Hematopoietic multipotent progenitor cell treated with erythropoietin and hydrocortisone succinate and interleukin-3 and kit ligand, for 4 days (in vitro differentiated cells): ENCODE data around the gene ANO2.

ENCODE experiments used
- DNase-seq: peaks from one replicate; pipeline ENCODE4 v3.0.0-alpha.2; 2015

Gene ANO2

DNA sequence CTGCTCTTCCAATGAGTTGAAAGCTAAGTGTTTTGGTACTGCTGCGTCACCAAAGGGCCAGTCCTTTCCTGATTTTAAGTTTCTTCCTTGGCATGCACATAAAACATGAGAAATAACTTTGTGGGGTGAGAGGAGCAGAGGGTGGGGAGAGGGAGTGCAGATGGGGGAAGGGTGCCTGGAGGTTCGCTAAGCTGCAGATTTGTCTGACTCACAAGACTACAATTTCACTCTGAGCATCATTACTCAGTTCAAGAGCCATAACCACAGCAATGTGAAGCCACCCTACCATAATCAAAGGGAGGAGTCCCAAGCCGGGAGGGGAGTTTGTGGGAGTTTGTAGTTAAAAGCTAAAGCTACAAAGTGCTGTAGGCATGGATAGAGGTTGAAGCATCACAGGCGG, 136.1 kb downstream of the ANO2 start:
- DNase-seq = no peak

DNA sequence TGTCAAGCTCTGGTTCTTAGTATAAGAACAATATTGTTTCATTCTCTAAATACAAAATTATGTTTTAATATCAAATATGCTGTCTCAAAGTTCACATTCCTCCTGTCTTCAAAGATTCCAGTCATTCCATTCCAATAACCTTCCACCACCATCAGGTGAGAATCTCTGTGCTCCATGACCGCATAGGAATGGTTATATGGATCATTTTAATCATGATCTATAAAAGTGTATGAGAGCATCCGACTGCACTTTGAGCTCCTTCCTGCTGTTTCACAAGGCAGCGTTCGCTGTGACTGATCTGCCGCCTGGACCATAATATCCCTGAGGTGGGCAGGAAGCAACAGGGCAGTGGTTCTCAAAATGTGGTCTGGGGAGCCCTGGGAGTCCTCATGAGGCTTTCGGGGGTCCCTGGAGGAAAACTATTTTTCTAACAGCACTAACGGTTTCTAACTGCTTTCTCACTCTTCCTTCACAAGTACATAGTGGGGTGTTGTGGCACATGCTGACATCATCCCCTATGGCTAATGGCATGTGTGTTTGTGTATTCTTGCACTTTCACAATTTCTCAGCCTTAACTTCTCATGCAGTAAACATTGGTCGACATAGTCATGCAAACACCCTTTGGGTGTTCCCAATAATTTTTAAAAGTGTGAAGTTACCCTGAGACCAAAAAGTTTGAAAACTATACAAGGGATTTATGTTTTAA, 137.4 kb downstream of the ANO2 start:
- DNase-seq = no peak

DNA sequence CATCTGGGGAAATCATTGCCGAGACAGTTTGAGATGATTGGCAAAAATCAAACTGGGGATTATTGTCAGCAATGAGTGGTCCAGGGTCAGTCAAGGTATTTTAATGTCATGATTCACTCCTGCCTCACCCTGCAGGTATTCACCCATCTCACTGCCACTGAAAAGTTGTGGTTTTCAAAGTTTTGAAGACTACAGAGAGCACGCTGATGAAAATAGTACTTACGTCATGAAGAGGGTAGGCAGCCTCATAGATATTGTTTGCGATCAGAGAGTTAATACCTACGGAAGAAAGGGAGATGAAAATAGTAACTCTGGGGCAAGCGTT, 138.0 kb downstream of the ANO2 start:
- no peak for DNase-seq

DNA sequence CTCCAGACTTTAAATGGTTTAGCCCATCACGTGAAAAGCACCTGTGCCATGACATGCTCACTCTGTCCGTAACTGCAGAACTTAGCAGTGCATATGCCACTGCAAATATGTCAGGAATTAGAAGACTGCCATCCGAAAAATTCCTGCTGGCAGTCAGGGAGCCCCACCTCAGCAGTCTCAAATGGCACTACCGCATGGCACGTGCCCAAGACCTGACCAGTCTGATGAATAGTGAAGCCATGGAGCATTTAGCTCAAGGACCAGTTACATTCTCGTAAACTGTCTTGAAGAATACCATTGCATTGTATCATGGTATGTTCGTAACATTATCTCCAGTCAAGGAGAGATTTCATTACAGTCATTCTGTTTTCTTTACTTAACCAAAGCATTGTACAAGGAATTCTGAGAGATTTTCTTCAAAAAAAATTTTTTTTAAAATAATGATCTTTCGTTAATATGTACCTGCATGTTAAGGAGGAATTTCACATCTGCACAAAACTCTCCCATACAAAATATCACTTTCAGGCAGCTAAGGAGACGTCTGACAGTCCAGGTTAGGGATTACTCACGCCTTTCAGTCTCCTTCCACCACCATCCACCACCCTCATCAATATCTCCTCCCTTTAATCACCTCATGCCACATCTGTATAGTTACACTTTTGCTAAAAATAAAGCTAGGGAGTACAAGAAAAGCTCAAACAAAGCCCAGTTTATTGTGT, 138.5 kb downstream of the ANO2 start:
- DNase-seq = no peak

DNA sequence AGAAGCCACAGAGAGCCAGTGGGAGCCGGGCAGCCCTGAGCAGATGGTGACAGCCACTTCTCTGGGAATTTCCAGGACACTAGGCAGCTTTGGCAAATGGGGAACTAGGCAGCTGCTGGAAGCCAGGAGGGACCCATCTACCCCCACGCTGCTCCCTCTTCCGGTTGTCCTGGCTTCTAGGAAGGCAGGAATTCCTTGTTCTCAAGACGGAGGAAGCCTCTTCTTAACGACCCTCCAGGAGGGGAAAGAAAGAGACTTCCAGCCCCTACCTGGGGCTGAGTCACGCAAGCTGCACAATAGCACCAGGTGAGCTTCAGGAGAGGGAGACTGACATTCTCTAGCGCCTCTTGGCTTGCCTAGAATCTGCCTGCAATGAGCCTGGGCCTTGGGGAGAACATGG, 141.5 kb downstream of the ANO2 start:
- no peak for DNase-seq

DNA sequence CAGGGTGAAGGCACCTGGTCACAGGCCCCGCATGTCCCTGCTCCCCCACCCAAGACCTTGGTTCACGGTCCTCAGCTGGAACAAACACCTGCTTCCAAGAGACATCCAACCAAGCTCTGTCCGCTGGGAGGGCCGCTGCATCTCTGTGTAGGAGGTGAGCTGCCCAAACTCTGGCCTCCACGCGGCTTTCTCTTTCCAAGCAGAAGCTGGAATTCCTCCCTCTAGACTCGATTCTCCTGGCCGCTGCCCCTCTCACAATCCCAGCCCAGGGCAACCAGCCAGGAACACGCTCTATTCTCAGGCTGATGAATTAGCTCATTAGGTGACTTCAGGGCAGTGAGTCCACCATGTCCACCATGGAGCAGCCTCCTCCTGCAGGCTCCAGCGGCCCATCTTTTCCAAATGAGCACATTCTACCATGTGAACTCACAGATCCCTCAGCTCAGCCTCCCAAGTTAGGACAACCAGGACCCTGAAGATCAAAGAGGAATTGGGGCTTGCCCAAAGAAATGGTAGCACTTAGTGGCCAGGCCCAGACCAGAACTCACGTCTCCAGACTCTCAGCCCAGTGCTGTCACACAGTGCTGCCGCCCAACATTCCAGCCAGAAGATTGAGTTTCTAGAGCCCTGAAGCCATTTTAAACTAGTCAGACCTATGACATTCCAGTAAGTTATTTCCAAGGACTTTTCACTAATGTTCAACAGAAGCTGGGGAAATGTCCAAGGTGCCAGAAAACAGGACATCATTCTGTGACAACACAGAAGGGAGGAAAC, 146.6 kb downstream of the ANO2 start:
- DNase-seq = no peak

DNA sequence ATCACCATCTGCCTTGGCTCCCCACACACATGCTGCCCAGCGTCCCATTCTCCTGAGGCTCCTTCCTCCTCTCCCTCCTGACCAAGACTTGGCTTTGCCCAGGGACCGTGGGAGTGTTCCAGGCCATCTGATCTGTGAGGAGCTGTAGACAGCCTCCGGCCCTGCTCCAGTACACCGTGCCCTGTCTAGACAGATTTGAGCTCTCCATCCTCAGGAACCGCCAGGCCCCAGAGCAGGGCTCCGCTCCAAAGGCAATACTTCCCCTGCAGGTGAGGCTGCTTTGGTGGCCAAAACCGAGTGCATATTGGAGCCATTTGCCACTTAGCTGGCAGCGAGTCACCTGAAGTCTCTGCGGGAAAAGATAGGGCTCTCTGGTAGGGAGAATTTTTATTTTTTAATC, 147.4 kb downstream of the ANO2 start:
- no peak for DNase-seq

DNA sequence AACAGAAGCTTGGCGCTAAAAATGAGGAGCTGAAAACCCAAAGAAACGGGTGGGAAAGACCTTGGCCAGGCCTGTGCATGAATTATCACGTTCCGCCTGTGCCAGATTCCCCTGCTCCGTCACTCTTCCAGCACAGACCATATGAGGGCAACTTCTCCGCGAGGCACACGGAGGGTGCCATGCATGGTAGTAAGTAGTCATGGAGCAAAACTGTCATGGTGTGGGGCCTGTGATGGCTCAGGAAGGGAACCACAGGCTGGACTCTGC, 148.2 kb downstream of the ANO2 start:
- no peak for DNase-seq

DNA sequence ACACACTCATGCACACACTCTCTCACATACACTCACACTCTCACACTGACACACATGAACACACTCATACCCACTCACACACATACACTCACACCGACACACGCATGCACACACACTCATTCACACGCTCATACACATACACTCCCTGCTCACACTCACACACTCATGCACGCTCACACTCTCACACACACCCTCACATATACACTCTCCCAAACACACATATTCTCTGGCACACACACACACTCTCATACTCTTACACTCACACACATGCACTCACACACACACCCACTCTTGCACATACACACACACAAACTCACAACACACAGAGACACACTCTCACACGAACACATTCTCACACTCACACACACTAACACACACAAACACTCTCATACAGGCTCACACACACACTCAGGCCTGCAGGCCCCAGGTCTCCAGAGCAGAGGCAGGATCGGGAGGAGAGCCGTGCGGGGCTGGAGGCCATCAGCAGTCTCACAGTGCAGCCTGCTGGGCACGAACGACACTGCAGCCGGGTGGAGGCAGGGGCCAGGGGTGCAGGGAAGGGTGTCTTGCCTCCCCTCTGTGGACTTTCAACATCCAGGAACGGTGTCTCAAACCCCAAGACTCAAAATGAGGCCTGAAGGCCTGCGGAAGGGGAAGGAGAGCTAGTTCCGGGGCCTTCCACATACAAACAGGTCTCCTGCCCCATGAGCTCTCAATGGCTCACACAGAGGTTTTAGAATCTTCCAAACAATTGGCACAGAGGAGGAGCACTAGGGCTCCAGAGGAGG, 148.7 kb downstream of the ANO2 start:
- DNase-seq = peak; percentile 68

DNA sequence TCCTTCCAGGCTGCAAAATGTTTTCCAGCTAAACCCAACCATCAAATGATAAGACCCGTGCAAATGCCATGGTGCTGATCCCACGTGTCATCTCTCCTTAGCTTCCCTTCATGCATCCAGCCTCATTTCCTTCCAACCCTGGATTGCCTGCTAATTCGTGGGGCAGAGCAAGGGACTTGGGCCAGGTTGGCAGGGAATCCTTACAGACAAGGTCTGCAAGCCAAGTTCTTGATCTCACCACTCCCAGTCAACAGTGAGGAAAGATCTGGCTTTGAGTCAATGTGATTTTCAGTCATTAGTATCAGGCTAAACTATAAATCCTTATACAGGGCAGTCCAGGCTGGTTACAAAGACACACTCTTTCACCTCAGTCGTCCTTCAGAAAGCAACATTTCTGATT, 150.9 kb downstream of the ANO2 start:
- no peak for DNase-seq

DNA sequence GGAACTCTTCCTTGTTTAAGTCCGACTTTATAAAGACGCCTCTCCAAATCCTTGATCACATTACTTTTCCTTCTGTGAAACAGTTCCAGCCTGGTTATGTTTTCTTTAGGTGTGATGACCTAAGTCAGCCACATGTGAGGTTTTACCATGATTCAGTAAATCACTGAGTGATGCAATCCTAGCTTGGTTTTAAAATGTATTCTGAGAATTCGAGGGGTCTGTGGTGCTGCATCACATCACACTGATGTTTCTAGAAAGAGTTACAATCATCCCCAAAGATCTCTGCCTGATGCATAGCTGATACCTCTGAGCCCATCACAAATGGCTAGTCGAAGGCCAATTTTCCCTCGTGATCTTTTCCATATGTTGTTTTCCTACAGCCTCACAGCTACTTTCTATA, 152.7 kb downstream of the ANO2 start:
- DNase-seq = no peak

DNA sequence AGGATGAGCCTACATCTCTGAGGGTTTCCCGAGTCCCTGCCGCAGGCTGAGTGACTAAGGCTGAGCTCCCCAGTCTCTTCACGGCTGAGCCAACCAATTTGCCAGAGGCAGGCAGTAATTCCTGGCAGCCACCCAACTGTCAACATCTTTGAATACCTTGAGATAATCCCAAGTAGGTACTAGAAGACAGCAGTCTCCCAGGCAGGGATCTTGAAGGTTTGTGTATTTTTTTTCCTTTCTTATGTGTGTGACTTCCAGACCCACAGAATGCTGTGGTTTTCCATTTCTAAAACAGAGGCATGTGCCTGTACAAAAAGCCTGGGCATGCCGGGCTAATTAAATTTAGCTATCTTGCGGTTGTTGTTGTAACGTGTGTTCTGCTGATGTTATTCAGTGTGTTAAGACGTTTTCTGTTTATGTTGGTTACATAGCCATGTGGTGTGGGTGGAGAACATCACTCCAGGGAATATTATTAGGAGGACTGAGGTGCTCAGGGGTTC, 155.5 kb downstream of the ANO2 start:
- DNase-seq = no peak

DNA sequence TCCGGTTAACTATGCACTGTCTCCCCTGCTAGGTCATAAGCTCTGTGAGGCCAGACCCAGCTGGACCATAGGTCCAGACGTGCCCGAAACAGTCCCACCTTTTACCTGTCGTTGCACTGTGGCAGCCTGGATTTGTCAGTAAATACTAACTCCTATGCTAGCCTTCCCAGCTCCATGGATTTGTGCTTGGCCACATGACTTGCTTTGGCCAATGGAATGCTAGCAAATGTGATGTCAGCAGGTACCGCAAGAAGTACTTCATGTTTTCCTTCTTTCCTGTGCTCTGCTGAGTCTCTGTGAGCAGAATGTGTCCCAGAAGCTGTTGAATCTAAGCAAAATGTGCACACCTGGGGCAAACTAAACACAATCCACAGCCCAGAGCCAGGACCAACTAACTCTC, 157.2 kb downstream of the ANO2 start:
- no peak for DNase-seq

DNA sequence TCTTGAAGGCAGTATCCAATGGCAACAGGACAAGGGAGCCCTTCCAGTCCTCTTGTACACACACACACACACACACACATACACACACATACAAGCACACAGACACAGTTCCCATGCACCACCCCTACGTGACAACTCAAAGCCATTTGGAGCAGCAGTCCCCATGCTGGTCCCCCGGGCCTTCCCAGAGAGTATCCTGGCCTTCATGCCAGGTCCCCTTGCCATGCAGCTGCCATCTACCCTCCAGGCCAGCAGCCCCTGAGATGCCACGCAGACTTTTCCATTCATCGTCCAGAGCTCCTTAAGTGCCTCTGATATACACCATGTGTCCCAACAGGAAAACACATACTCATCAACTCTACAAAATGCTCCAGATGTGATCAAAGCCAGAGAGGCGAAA, 159.5 kb downstream of the ANO2 start:
- no peak for DNase-seq

DNA sequence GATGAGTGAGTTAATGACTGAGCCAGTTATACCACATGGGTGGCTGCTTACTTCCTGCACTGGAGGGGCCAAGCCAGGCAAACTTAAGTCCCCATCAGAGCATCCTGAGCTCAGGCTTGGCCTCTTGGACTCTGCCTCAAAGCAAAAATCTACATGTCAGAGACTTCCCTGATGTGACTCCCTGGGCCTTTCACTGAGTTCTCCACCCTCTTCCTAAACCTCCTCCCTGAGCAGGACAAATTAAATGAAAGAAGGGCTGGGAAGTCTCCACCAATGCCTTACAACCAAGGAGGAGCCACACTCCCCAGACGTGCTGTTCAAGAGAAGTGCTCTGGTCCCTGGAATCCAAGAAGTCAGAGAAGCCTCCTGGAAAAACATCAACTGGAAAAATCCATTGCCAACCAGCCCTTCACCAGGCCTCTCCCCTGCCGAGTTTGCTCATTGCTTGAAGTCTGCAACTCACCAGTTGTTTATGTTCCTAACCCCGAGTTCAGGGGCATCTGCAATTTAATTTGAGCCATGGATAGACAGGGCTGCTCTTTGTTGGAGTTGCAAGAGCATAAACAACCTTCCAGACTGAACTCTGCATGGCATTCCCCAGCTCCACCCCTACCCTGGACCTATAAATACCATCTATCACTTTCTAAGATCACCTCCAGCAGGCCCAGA, 160.5 kb downstream of the ANO2 start:
- no peak for DNase-seq

DNA sequence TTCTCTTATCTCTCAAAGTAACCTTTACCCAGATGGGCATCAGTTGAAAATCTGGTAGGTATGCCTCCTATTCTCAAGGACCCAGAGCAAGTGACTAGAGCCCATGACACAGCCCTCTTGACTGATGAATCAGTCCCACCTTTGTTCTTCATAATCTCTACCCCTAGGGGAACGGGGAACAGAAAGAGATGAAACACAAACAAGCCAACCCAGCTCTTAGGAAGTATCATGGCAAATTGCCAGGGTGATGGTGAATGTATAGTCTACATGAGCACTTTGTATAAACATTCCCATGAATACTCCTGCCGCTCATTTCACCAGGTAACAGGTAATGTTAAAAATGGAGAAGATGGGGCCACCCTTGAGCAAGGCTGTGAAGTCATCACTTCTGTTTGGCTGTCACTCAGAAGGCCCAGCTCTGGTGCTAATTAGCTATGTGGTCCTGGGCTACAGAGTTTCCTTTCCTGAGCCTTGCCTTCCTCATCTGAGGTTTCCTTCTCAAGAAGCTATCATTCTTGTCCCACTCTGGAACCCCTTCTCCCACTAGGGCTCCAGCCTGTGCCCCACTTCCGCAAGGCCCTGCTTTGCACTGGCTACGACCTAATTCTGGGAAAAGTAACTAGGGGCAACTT, 161.7 kb downstream of the ANO2 start:
- no peak for DNase-seq

DNA sequence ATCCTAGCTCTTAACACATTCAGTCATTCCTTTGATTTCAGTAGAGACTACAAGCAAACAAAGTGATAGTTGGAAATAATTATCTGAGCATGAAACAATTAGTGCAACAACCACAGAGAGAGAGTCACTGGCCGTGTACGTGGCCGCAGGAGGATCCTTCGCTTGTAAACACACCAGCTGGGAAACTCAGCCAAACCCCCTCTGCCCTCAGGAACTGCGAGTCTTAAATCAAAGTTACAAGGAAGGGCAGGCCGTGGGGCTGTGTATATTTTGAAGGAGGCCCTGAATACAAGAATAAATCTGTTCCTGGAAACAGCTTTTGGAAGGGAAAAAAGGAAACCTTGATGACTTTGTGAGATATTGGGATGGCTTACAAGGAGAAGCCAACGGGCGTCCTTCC, 164.5 kb downstream of the ANO2 start:
- no peak for DNase-seq

DNA sequence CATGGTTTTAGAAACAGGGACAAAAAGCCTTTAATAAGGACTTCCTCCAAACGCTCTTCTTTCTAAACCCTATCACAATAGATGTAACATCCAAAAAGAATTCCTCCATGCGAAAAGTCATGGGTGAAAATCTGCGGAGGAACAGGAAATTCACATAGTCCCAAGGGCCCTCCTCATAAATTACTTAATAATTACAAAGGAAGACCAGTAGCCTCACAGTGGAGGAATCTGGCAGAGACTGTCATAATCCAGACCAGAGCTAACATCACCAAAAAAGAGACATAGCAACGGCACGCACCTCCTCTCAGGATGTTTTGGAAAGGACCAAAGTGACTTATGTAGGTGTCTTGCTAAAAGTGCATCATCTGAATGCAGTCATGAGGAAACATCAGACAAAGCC, 165.7 kb downstream of the ANO2 start:
- DNase-seq = no peak

DNA sequence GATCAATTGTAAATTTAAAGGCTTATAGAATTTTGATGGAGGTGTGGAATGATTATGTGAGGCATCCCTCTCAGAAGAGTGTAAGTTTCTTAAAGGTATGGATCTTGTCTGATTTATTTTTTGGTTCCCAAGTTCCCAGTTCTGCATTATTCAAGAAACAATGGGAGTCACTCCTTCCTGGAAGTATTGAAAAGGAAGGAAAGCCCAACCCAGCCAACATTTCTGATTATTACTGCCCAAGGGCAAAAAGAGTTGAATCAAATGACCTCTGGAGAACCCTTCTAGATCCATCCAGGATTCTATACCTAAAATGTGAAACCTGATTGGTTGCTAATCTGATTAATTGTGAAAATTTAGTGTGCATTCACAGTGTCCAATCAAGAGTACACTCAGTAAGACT, 166.2 kb downstream of the ANO2 start:
- no peak for DNase-seq

DNA sequence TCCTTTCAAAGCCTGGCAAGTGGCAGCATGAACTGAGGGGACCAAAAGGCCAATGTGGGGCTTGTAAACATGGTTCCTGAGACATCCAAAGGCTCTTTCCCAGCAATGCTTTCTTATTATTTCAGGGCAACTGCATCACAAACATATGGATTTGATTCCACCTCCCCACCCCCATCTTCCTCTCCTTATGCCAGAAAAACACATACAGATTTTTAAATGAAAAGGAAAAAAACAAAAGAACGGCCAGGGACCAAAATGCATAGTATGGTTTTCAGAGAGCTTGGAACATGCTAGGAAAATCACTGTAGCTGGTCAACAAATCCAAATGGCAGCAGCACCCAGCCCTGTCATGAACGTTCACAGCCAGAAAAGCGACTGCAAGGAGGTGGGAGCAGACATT, 167.6 kb downstream of the ANO2 start:
- no peak for DNase-seq

DNA sequence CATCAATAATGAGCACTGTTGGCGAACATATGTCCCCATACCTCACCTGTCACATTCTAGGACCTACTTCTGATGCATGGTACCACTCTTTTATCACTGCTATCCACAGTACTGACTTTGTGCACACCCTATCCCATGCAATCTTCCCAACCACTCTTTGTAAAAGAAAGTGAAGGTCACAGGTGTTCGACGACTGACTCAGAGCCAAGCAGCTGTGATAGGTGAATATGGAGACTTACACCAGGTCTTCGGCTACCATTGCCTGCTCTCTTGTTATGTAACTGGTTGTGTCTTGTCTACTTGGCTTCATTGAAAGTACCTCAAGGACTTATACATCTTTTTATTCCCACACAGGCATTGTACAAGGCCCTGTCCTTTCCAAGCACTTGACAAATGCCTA, 169.0 kb downstream of the ANO2 start:
- no peak for DNase-seq

DNA sequence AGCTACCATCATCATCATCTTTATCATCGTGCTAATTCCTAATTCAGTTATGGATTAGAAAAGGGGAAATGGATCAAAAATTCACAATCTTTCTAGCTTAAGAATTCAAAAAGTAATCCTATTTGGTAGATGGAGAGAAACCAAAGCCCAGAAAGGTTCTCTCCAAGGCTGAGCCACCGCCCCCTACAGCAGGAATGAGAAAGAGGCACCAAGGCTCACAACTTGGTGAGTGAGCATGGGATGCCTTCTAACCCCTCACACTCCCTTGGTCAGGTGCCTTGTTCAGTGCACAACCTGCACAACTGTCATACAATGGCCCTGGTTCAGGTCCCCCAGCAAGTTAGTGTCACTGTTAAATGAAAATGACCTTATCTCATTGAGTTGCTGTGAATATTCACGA, 171.5 kb downstream of the ANO2 start:
- DNase-seq = no peak

DNA sequence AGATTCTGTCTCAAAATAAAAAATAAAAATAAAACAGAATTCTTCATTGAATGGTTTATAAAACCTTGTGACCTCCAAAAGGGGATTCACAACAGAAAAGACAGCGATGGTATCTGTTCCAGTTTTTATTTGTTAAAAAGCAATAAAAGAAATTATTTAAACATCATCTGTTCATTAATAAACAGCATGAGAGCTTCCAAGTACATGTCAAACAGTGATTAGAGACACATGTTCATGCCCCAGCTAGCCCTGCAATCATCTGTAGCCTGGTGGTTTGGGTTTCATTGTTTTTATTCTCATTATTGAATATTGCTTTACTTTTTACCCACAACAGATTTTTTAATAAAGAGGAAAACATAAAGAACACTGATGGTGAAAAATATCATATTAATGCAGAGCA, 173.3 kb downstream of the ANO2 start:
- no peak for DNase-seq
